Thyroid gland (tissue), 4 donors: Measurements from ENCODE around the gene ARHGAP8. TPM values are rescaled to one million over a fixed set of nuclear protein-coding genes. Genes with fewer than 3 reads are reported as not detected.

Source experiments
- DNase-seq, 2 donors: peaks; one replicate each; pipeline ENCODE4 v3.0.0-alpha.2; 2019
- H3K27ac ChIP-seq, 3 donors: fragments of 200-600 bp; sonication (generic); 1 replicate in 2 of 3; 2 replicates in 1 of 3; pipeline ENCODE4 v1.5.1; 2016 to 2019; ENCODE audit warnings: mild to moderate bottlenecking in 1 of 3, moderate library complexity in 1 of 3
- H3K27me3 ChIP-seq: fragments of 200-600 bp; sonication (generic); one replicate; pipeline ENCODE4 v1.5.1; 2019
- H3K36me3 ChIP-seq, 2 donors: fragments of 200-600 bp; sonication (generic); one replicate each; pipeline ENCODE4 v1.5.1; 2016 to 2019
- H3K4me1 ChIP-seq, 2 donors: fragments of 200-600 bp; sonication (generic); one replicate each; pipeline ENCODE4 v1.5.1; 2017 to 2019
- H3K4me3 ChIP-seq, 3 donors: fragments of 200-600 bp; sonication (generic); replicated peaks in 1 of 3; 1 replicate in 2 of 3; 2 replicates in 1 of 3; pipeline ENCODE4 v1.5.1; 2016; ENCODE audit warnings: mild to moderate bottlenecking in 1 of 3
- H3K9me3 ChIP-seq: fragments of 200-600 bp; sonication (generic); one replicate; pipeline ENCODE4 v1.5.1; 2017
- CTCF ChIP-seq, 6 experiments: fragments of 200-600 bp in 3 of 6; fragments of 450-650 bp in 3 of 6; sonication (generic) in 3 of 6; IDR thresholded peaks; one replicate each; pipeline ENCODE4 v1.5.1; 2016 to 2019; ENCODE audit warnings: antibody characterized with exemption in 6 of 6, mild to moderate bottlenecking in 2 of 6, inconsistent platforms in 1 of 6, moderate library complexity in 1 of 6
- POLR2A ChIP-seq, 2 donors: fragments of 450-650 bp; IDR thresholded peaks; one replicate each; pipeline ENCODE4 v1.6.1; 2017; ENCODE audit warnings: antibody characterized with exemption in 2 of 2, mild to moderate bottlenecking in 2 of 2, moderate library complexity in 1 of 2
- WGBS, 2 donors: methylation state at CpG; one replicate each; pipeline ENCODE4 v1.1.5; 2017; 5-methylcytosine and 5-hydroxymethylcytosine counted together
- intact Hi-C: fragments of 100-400 bp; cut with DNase I; formaldehyde crosslinking; loops from one replicate; pipeline ENCODE4 v1.15.1; 2023
- total RNA-seq, 4 donors: library from RNA; depleted of rRNA; stranded (reverse); fragments of >200 nt; gene quantifications; one replicate each; pipeline ENCODE4 v1.2.3, GENCODE V29; 2016

ARHGAP8 gene
- total RNA-seq, 4 donors from 2014 or later = 24.8 to 44.3 (median 28.0) TPM

GRCh38 chr22:44906248-44906936 lies 154.0 kb downstream of the ARHGAP8 start:
- DNase-seq = no peak
- no peaks in the 10 kb centered on the region for H3K4me1 ChIP-seq
- H3K27me3 ChIP-seq = no peaks in the 10 kb centered on the region
- intact Hi-C loops = no loop called here
- no peaks in the 10 kb centered on the region for H3K36me3 ChIP-seq
- H3K27ac ChIP-seq = no peak overlapping the region
- 96% methylated on average over 21 of the region's 21 CpGs for WGBS, 2 donors
- TF ChIP-seq POLR2A (IDR thresholded peaks at IDR 0.05) (no peak), CTCF (IDR thresholded peaks at IDR 0.05) (no peak)
- H3K4me3 ChIP-seq = no peak overlapping the region
- no peaks in the 10 kb centered on the region for H3K9me3 ChIP-seq

- no peak for DNase-seq
- no peaks in the 10 kb centered on the region for H3K27me3 ChIP-seq
- no peaks in the 10 kb centered on the region for H3K4me1 ChIP-seq
- no peaks in the 10 kb centered on the region for H3K9me3 ChIP-seq
- TF ChIP-seq POLR2A (IDR thresholded peaks at IDR 0.05) = no peak
- TF ChIP-seq CTCF (IDR thresholded peaks at IDR 0.05) = no peak
- H3K4me3 ChIP-seq = no peak overlapping the region
- 95% methylated on average over 14 to 16 of the region's 18 CpGs for WGBS, 2 donors
- intact Hi-C loops = no loop called here
- no peaks in the 10 kb centered on the region for H3K36me3 ChIP-seq
- H3K27ac ChIP-seq = no peak overlapping the region
These were observed 154.7 kb downstream of the ARHGAP8 start for GRCh38 chr22:44906999-44907644.

GRCh38 chr22:44907765-44908737 lies 155.7 kb downstream of the ARHGAP8 start:
- TF ChIP-seq POLR2A (IDR thresholded peaks at IDR 0.05) (no peak), CTCF (IDR thresholded peaks at IDR 0.05) (no peak)
- Histone ChIP-seq H3K36me3 (no peaks in the 10 kb centered on the region), H3K27ac (no peak overlapping the region), H3K9me3 (no peaks in the 10 kb centered on the region), H3K4me3 (no peak overlapping the region), H3K27me3 (no peaks in the 10 kb centered on the region), H3K4me1 (no peaks in the 10 kb centered on the region)
- no peak for DNase-seq
- WGBS, 2 donors = 87 to 91% methylated on average over 20 to 21 of the region's 21 CpGs
- intact Hi-C loops = no loop called here

- intact Hi-C loops = no loop called here
- no peaks in the 10 kb centered on the region for H3K36me3 ChIP-seq
- no peak overlapping the region for H3K27ac ChIP-seq
- H3K4me1 ChIP-seq = no peaks in the 10 kb centered on the region
- 89 to 90% methylated on average over 5 to 6 of the region's 6 CpGs for WGBS, 2 donors
- no peaks in the 10 kb centered on the region for H3K9me3 ChIP-seq
- no peaks in the 10 kb centered on the region for H3K27me3 ChIP-seq
- no peak for DNase-seq
- no peak overlapping the region for H3K4me3 ChIP-seq
- TF ChIP-seq POLR2A (IDR thresholded peaks at IDR 0.05) (no peak), CTCF (IDR thresholded peaks at IDR 0.05) (no peak)
These were observed 156.9 kb downstream of the ARHGAP8 start for GRCh38 chr22:44909241-44909640.

Other genes starting within 250 kb of the ARHGAP8 start
- gene PRR5, start 50.4 kb upstream of the ARHGAP8 start, total RNA-seq = 10 to 100 TPM; 17.3 to 31.8 (median 26.9) TPM